ENCODE data around the gene FTCDNL1. TPM values are rescaled to one million over a fixed set of nuclear protein-coding genes. Genes with fewer than 3 reads are reported as not detected.

The FTCDNL1 gene
- total RNA-seq, 1 experiment from 2014 or later: 2.0 TPM

GRCh38 chr2:199777916-199778315, 73.1 kb downstream of the FTCDNL1 start:
- H3K4me1 ChIP-seq (ENCODE audit: insufficient read depth, low read length): no peaks in the 10 kb centered on the region
- no peak overlapping the region for H3K23ac ChIP-seq (ENCODE audit: insufficient read length, low read depth, low read length)
- H2BK5ac ChIP-seq (ENCODE audit: insufficient read length, low read length): no peak overlapping the region
- H3K23me2 ChIP-seq (ENCODE audit: insufficient read length, low read depth, low read length, poor library complexity, severe bottlenecking): no peaks in the 10 kb centered on the region
- no peak overlapping the region for H3K14ac ChIP-seq (ENCODE audit: insufficient read depth, low read length)
- no peak overlapping the region for H3K4me2 ChIP-seq (ENCODE audit: insufficient read depth, insufficient read length, low read length)
- no peak overlapping the region for H2AK5ac ChIP-seq (ENCODE audit: insufficient read length, low read length)
- H3K56ac ChIP-seq (ENCODE audit: insufficient read length, low read depth, low read length): no peak overlapping the region
- no peak overlapping the region for H2BK12ac ChIP-seq (ENCODE audit: insufficient read length, low read depth, low read length)
- Mint-ChIP-seq H3K27ac (no peak overlapping the region; a peak in 1 of 7 replicates), H3K4me3 (no peak overlapping the region), H3K27me3 (ENCODE audit: low read depth) (peaks cover 2% of the 10 kb centered on the region), H3K4me1 (no peaks in the 10 kb centered on the region), H3K36me3 (ENCODE audit: insufficient read depth in 1 of 3, low read depth in 3 of 3) (peaks cover 2 to 10% (median 9%) of the 10 kb centered on the region in 3 experiments; a peak in 5 of 7 replicates), H3K9me3 (peaks cover 16 to 17% of the 10 kb centered on the region in 2 experiments; a peak in 4 of 5 replicates)
- H4K91ac ChIP-seq (ENCODE audit: insufficient read length, low read depth, low read length): no peak overlapping the region
- H2BK120ac ChIP-seq (ENCODE audit: low read depth, low read length, poor library complexity, severe bottlenecking): no peak overlapping the region
- no peak overlapping the region for H4K5ac ChIP-seq (ENCODE audit: insufficient read length, low read depth, low read length)
- peaks cover 9% of the 10 kb centered on the region for H3K9me3 ChIP-seq (ENCODE audit: control insufficient read depth, low read depth, low read length)
- no peak overlapping the region for H3K9ac ChIP-seq (ENCODE audit: extremely low read depth, insufficient read length, low read length)
- no peak for DNase-seq
- H3K27me3 ChIP-seq (ENCODE audit: insufficient read depth, low read length): no peaks in the 10 kb centered on the region
- no peak overlapping the region for H2AFZ ChIP-seq (ENCODE audit: low read length)
- no peak overlapping the region for H3K18ac ChIP-seq (ENCODE audit: insufficient read length, low read depth, low read length)
- TF ChIP-seq CTCF (conservative IDR thresholded peaks at IDR 0.05): no peak
- H3K79me1 ChIP-seq (ENCODE audit: insufficient read depth, low read depth, low read length, poor library complexity, severe bottlenecking): no peaks in the 10 kb centered on the region
- no CpG with 5 or more reads among the region's 2 CpGs for WGBS (ENCODE audit: extremely low coverage, insufficient read length, low lambda C conversion rate)
- no peak overlapping the region for H3K4ac ChIP-seq (ENCODE audit: low read depth, low read length)
- no peak overlapping the region for H2BK15ac ChIP-seq (ENCODE audit: low read depth, low read length)
- no peak overlapping the region for H3K27ac ChIP-seq (ENCODE audit: insufficient read length, low read depth, low read length)
- no peak overlapping the region for H4K8ac ChIP-seq (replicated peaks; ENCODE audit: insufficient read length, low read depth, low read length)
- H2BK20ac ChIP-seq (ENCODE audit: low read depth, low read length, poor library complexity, severe bottlenecking): no peak overlapping the region
- no peaks in the 10 kb centered on the region; the same call in 1 of the 2 replicates for H3K79me2 ChIP-seq (ENCODE audit: insufficient read depth, low read length)
- H3T11ph ChIP-seq (ENCODE audit: low read length): no peak overlapping the region
- H4K20me1 ChIP-seq (ENCODE audit: control insufficient read depth, insufficient read depth, insufficient read length): no peaks in the 10 kb centered on the region

Data from H9 (cell line).